HFF-Myc (cell line): ENCODE results near the gene ATP7B.

Source experiments
- DNase-seq: peaks from one replicate; pipeline ENCODE4 v3.0.0-alpha.2; 2011; ENCODE audit warnings: low read depth; ENCODE audit errors: extremely low read depth
- H3K4me3 ChIP-seq: replicated peaks from 2 replicates; pipeline ENCODE4 v1.5.1; 2011; ENCODE audit warnings: low read depth, mild to moderate bottlenecking, control low read depth, low read length
- CTCF ChIP-seq: IDR thresholded peaks from 2 replicates; pipeline ENCODE4 v1.5.1; 2012; ENCODE audit warnings: mild to moderate bottlenecking, low read depth, low read length, control low read depth; ENCODE audit errors: missing control alignments

The ATP7B gene

GRCh38 chr13:51923983-51924539, 87.2 kb downstream of the ATP7B start:
- no peak for DNase-seq
- H3K4me3 ChIP-seq = no peak overlapping the region

GRCh38 chr13:51922771-51923480, 88.3 kb downstream of the ATP7B start:
- H3K4me3 ChIP-seq = no peak overlapping the region
- DNase-seq = no peak
- no peak for TF ChIP-seq CTCF

More at GRCh38 chr13:51923983-51924539, 87.2 kb downstream of the ATP7B start:
- peak; percentile 38 for TF ChIP-seq CTCF

- no peak for TF ChIP-seq CTCF
- DNase-seq = no peak
Measured at GRCh38 chr13:51921790-51922740, 89.2 kb downstream of the ATP7B start.

GRCh38 chr13:51920786-51921185, 90.5 kb downstream of the ATP7B start:
- H3K4me3 ChIP-seq = no peak overlapping the region
- TF ChIP-seq CTCF = no peak
- no peak for DNase-seq

More at GRCh38 chr13:51921790-51922740, 89.2 kb downstream of the ATP7B start:
- H3K4me3 ChIP-seq = no peak overlapping the region

- no peak for TF ChIP-seq CTCF
- DNase-seq = no peak
- no peak overlapping the region for H3K4me3 ChIP-seq
Measured at GRCh38 chr13:51920267-51920666, 91.0 kb downstream of the ATP7B start.

- H3K4me3 ChIP-seq = no peak overlapping the region
- TF ChIP-seq CTCF = no peak
- DNase-seq = no peak
Measured at GRCh38 chr13:51919531-51919930, 91.7 kb downstream of the ATP7B start.
